Measurements from ENCODE around the gene LAMA2. TPM values are rescaled to one million over a fixed set of nuclear protein-coding genes. Genes with fewer than 3 reads are reported as not detected.

LAMA2 gene
- total and polyA plus RNA-seq, 2 donors (not counting 3 experiments of a cell fraction or from before 2014, with no cell fraction given) = 0.51 to 0.75 TPM

GRCh38 chr6:129473546-129473945 lies 590.6 kb downstream of the LAMA2 start:
- Histone ChIP-seq H3K9ac (replicated peaks; ENCODE audit: extremely low read depth, insufficient read depth, low read length) (no peak overlapping the region), H3K4me2 (ENCODE audit: insufficient read depth, low read length) (no peak overlapping the region), H3K4me3 (replicated peaks in 1 of 3; ENCODE audit: insufficient read depth in 1 of 3, low read depth in 1 of 3, low read length in 3 of 3) (no peak overlapping the region), H3K4me1 (ENCODE audit: control insufficient read depth, extremely low read depth, insufficient read depth, low read length) (no peaks in the 10 kb centered on the region), H2AFZ (ENCODE audit: low read depth, low read length) (no peak overlapping the region), H4K20me1 (replicated peaks; ENCODE audit: control insufficient read depth, extremely low read depth, insufficient read depth, low read length) (no peaks in the 10 kb centered on the region), H3K27me3 (ENCODE audit: control insufficient read depth in 2 of 2, insufficient read depth in 2 of 2, low read length in 2 of 2) (no peaks in the 10 kb centered on the region), H3K9me3 (replicated peaks; ENCODE audit: control insufficient read depth, insufficient read depth, low read length) (no peaks in the 10 kb centered on the region), H3K79me2 (ENCODE audit: control insufficient read depth, insufficient read depth, low read length) (no peaks in the 10 kb centered on the region), H3K27ac (ENCODE audit: insufficient read depth, low read depth, low read length) (no peak overlapping the region), H3K9me1 (replicated peaks; ENCODE audit: control insufficient read depth, extremely low read depth, insufficient read depth, low read length) (no peaks in the 10 kb centered on the region), H3K36me3 (ENCODE audit: control insufficient read depth in 2 of 2, extremely low read depth in 1 of 2, insufficient read depth in 2 of 2, low read length in 2 of 2) (no peaks in the 10 kb centered on the region)
- TF ChIP-seq MAX (IDR thresholded peaks at IDR 0.05; ENCODE audit: insufficient read depth, insufficient read length) = no peak
- no peak for TF ChIP-seq GATA2 (IDR thresholded peaks at IDR 0.05; ENCODE audit: insufficient read depth, insufficient read length, low read depth, low read length)
- TF ChIP-seq CTCF (IDR thresholded peaks at IDR 0.05; ENCODE audit: extremely low read depth in 1 of 2, insufficient read depth in 1 of 2, low read depth in 1 of 2, low read length in 2 of 2) = no peak
- no peak for TF ChIP-seq JUN (IDR thresholded peaks at IDR 0.05; ENCODE audit: borderline replicate concordance, insufficient read depth, insufficient read length, low read depth)
- no peak for TF ChIP-seq POLR2A (IDR thresholded peaks at IDR 0.05; ENCODE audit: low read depth, low read length)
- no peak for TF ChIP-seq EZH2 (IDR thresholded peaks at IDR 0.05; ENCODE audit: borderline replicate concordance, low read depth, low read length, severe bottlenecking)
- no peak for TF ChIP-seq MYC (IDR thresholded peaks at IDR 0.05; ENCODE audit: low read depth, low read length)
- dilution Hi-C loops (cut with MboI; ENCODE audit: extremely low pct_ligation_motif_present, low sequenced_read_pairs) (no loop called here), intact Hi-C loops (cut with micrococcal nuclease) (no loop called here)
- CTCF ChIA-PET = no interaction called here
- DNase-seq (ENCODE audit: low read depth, low spot score) (no peak), FAIRE-seq (no peak)
- POLR2A ChIA-PET = no interaction called here
- BruUV-seq (replicated peaks) = no TSS peak

All from endothelial cell of umbilical vein (primary cell).